Measurements from ENCODE around the gene LSM7. TPM values are rescaled to one million over a fixed set of nuclear protein-coding genes. Genes with fewer than 3 reads are reported as not detected.

Gene LSM7
- total RNA-seq, 1 donor from 2014 or later, result 76.2 TPM

DNA sequence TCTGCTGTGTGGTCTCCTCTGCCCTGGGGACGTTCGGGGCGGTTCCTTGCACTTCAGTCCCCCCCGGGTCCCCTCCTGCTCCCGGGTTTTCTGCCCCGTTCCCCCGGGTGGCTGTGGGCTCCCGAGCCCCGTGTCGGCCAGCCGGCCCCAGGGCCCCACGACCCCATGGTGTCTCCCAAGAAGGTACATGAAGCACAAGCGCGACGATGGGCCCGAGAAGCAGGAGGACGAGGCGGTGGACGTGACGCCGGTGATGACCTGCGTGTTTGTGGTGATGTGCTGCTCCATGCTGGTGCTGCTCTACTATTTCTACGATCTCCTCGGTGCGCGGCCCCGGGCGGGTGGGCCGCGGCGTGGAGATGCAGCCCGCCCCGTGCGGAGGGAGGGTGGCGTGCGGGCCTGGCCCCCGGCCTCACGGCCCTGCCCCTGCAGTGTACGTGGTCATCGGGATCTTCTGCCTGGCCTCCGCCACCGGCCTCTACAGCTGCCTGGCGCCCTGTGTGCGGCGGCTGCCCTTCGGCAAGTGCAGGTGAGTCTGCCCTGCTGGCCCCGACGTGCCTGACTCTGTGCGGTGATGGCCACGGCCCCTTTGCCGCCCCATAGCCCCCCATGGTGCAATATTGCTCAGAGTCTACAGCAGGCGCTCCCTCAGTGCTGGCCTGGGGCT is 11.4 kb upstream of the LSM7 start:
- no peak overlapping the region for H3K27ac Mint-ChIP-seq (ENCODE audit: unreplicated experiment)
- peaks cover 9% of the 10 kb centered on the region for H3K4me1 Mint-ChIP-seq (ENCODE audit: low read depth)
- no peak overlapping the region for H3K4me3 Mint-ChIP-seq (ENCODE audit: unreplicated experiment)
- H3K9me3 Mint-ChIP-seq (ENCODE audit: low read depth), result no peaks in the 10 kb centered on the region
- TF ChIP-seq CTCF (IDR thresholded peaks at IDR 0.05), result no peak
- DNase-seq (ENCODE audit: low spot score), result peak; percentile 87
- H3K27me3 Mint-ChIP-seq (ENCODE audit: low read depth), result no peaks in the 10 kb centered on the region
- H3K36me3 Mint-ChIP-seq (ENCODE audit: low read depth), result peaks cover 2% of the 10 kb centered on the region

DNA sequence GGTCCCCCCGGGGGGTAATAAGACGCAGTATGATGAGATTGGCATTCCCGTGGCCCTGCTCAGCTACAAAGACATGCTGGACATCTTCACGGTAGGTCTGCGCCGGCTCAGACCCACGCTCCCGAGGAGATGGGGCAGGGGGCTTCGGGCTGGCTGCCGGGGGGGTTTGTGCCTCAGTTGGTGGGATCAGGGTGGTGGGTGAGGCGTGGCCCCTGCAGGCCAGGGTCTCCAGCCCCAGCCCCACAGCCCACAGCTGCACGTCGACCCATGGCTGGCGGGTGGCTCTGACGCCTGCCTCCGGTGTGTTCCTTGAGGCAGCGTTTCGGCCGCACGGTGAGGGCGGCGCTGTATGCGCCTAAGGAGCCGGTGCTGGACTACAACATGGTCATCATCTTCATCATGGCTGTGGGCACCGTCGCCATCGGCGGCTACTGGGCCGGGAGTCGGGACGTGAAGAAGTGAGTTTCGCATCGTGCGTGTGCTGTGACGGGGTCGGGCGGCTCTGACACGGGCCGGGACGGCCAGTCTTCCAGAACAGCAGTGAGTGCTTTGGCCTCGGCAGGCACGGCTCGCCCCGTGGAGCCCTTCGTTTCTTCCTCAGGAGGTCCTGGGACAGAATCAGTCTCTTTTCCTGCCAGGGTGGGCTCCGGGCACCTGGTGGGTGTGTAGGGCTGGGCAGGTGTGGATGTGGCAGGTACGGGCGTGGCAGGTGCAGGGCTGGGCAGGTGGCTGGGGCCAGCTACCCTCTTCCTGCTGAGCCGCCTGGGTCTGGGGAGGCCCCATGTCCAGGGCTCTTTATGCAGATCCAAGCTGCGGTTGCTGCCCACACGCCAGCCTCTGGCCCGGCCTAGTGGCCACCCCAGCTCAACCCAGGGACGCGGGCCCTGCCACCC is 10.6 kb upstream of the LSM7 start:
- peaks cover 9% of the 10 kb centered on the region for H3K4me1 Mint-ChIP-seq (ENCODE audit: low read depth)
- peaks cover 2% of the 10 kb centered on the region for H3K36me3 Mint-ChIP-seq (ENCODE audit: low read depth)
- DNase-seq (ENCODE audit: low spot score), result peak; percentile 92
- no peak overlapping the region for H3K27ac Mint-ChIP-seq (ENCODE audit: unreplicated experiment)
- no peak overlapping the region for H3K4me3 Mint-ChIP-seq (ENCODE audit: unreplicated experiment)
- no peaks in the 10 kb centered on the region for H3K27me3 Mint-ChIP-seq (ENCODE audit: low read depth)
- H3K9me3 Mint-ChIP-seq (ENCODE audit: low read depth), result no peaks in the 10 kb centered on the region
- TF ChIP-seq CTCF (IDR thresholded peaks at IDR 0.05), result no peak

DNA sequence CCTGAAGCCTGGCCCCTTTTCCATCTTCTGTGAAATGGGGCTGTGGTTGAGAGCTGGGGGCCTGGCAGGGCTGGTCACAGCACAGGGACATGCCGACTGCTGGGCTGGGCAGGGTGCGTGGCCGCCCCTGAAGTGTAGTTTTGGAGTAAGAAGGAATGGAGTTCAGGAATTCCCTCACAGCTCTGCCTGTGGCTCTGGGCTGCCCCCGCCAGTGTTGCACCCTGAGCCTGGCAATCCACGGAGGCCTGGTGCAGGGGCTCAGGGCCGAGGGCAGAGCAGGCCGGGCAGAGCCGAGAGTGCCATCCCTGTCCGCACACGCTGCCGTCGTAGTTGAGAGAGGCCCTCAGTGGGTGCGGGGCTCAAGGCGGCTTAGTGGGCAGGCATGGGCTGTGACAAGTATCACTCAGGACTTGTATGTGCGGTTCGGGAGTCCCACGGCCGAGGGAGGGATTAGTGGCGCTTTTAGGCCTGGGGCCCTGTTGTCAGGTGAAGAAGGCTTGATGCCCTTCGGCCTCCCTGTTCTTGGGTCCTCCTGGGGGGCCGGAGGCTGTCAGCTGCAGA is 9.7 kb upstream of the LSM7 start:
- TF ChIP-seq CTCF (IDR thresholded peaks at IDR 0.05), result no peak
- DNase-seq (ENCODE audit: low spot score), result no peak
- H3K4me3 Mint-ChIP-seq (ENCODE audit: unreplicated experiment), result no peak overlapping the region
- H3K4me1 Mint-ChIP-seq (ENCODE audit: low read depth), result peaks cover 9% of the 10 kb centered on the region
- peaks cover 2% of the 10 kb centered on the region for H3K36me3 Mint-ChIP-seq (ENCODE audit: low read depth)
- H3K27ac Mint-ChIP-seq (ENCODE audit: unreplicated experiment), result no peak overlapping the region
- no peaks in the 10 kb centered on the region for H3K27me3 Mint-ChIP-seq (ENCODE audit: low read depth)
- H3K9me3 Mint-ChIP-seq (ENCODE audit: low read depth), result no peaks in the 10 kb centered on the region

DNA sequence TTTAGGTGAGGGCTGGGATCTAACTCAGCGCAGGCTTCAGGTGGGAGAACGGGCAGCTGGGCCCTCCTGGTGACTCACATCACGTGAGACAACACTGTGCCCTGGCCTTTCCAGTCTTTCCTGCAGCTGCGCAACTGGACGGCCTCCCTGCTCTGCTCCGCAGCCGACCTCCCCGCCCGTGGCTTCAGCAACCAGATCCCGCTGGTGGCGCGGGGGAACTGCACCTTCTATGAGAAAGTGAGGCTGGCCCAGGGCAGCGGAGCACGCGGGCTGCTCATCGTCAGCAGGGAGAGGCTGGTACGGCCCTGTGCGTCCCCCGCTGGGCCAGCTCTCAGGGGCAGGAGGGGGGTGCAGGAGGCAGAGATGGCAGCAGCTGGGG is 8.9 kb upstream of the LSM7 start:
- DNase-seq (ENCODE audit: low spot score), result peak; percentile 90
- Mint-ChIP-seq H3K36me3 (ENCODE audit: low read depth) (peaks cover 2% of the 10 kb centered on the region), H3K9me3 (ENCODE audit: low read depth) (no peaks in the 10 kb centered on the region), H3K4me1 (ENCODE audit: low read depth) (peaks cover 9% of the 10 kb centered on the region), H3K4me3 (ENCODE audit: unreplicated experiment) (no peak overlapping the region), H3K27ac (ENCODE audit: unreplicated experiment) (peak overlapping the region; percentile 41), H3K27me3 (ENCODE audit: low read depth) (no peaks in the 10 kb centered on the region)
- TF ChIP-seq CTCF (IDR thresholded peaks at IDR 0.05), result peak; percentile 55

Measured in chondrocyte (in vitro differentiated cells).